HEK293T (cell line): Measurements from ENCODE around the gene FAM13C.

Experiments used
- ARNT ChIP-seq: fragments of 450-650 bp; IDR thresholded peaks from 2 replicates; pipeline ENCODE4 v1.6.1; 2017; ENCODE audit warnings: mild to moderate bottlenecking
- BHLHE40 ChIP-seq: fragments of 450-650 bp; IDR thresholded peaks from 2 replicates; pipeline ENCODE4 v1.6.1; 2016; ENCODE audit warnings: mild to moderate bottlenecking, moderate library complexity, borderline replicate concordance
- FOXA1 ChIP-seq: fragments of 450-650 bp; IDR thresholded peaks from 2 replicates; pipeline ENCODE4 v1.6.1; 2016; ENCODE audit warnings: mild to moderate bottlenecking
- FOXK2 ChIP-seq: fragments of 450-650 bp; IDR thresholded peaks from 2 replicates; pipeline ENCODE4 v1.6.1; 2016; ENCODE audit warnings: mild to moderate bottlenecking
- FOXM1 ChIP-seq: fragments of 450-650 bp; IDR thresholded peaks from 2 replicates; pipeline ENCODE4 v1.6.1; 2017; ENCODE audit warnings: mild to moderate bottlenecking, borderline replicate concordance
- LEF1 ChIP-seq: fragments of 450-650 bp; IDR thresholded peaks from 2 replicates; pipeline ENCODE4 v1.6.1; 2017; ENCODE audit warnings: mild to moderate bottlenecking, borderline replicate concordance

DNA sequence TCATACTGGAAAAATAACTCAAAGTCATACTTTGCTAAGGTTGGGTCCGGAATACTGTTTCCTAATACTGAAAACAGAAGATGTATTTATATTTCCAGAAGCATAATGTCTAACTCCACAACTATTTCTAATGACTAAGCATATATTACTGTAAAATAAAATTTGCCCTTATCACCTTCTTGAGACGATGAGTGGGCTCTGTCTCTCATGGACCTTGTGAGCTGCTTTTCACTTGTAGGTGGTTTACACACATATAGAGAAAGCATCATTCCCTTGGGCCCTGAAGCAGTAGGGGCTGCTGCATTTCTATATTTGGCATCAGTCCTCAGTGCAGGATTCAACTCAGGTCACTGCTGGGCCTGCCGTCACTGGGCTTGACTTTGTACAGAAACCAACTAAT is 10.7 kb upstream of the FAM13C start:
- TF ChIP-seq FOXM1 (no peak), BHLHE40 (no peak), FOXK2 (no peak), FOXA1 (no peak), ARNT (no peak), LEF1 (no peak)
